Right renal pelvis (tissue), 4 donors: Measurements from ENCODE around the gene CLIP1. TPM values are rescaled to one million over a fixed set of nuclear protein-coding genes. Genes with fewer than 3 reads are reported as not detected.
"Not testable (repeated sequence)": the region's sequence is repeated elsewhere in the genome, so short reads cannot be mapped to it uniquely, and the experiment has no call there.

ENCODE experiments used
- DNase-seq, 4 donors: peaks; one replicate each; pipeline ENCODE4 v3.0.0-alpha.2; 2013; ENCODE audit warnings: low read depth in 4 of 4, low spot score in 3 of 4, missing footprints in 1 of 4
- polyA plus RNA-seq, 4 donors: library from polyadenylated mRNA; unstranded; fragments of 120-200 nt; gene quantifications; one replicate each; pipeline ENCODE4 v1.2.1, GENCODE V29; 2013; ENCODE audit not compliant: insufficient read length in 4 of 4

The CLIP1 gene
- polyA plus RNA-seq, 4 donors = 33.6 to 42.5 (median 39.6) TPM

DNA sequence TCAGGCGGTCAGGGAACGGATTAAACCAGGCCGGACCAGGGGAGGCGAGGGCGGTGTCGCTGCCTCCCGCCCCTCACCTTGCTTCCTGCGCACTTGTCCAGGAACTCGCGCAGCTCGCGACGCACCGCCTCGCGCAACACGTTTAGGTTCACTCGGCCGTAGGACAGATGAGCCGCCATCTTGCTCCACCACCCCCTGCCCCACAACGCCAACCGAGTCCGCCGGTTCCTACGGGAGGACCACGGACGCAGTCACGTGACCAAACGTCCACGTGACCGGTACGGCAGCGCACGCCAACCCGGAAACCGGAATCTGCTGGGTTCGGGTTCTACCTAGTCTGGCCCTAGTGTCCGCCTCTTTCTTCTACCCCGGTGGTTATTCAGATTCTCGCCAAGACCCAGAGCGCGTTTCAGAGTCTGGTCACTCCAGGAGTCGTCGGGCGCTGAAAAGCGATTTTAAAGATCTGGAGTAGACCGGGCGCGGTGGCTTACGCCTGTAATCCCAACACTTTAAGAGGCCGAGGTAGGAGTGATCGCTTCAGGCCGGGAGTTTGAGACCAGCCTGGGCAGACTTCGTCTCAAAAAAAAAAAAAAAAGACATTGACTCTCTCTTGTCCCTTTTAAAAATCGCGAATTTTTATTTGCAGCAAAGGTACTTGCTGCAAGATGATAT lies 156.1 kb downstream of the CLIP1 start, which contains the start of gene VPS33A:
TSS of gene VPS33A (minus strand) at position 265 of the 672 bp plus-strand sequence. CDS start at position 179, 86 bp downstream.
- DNase-seq = peak; percentile 95 to 100 (median 96)

DNA sequence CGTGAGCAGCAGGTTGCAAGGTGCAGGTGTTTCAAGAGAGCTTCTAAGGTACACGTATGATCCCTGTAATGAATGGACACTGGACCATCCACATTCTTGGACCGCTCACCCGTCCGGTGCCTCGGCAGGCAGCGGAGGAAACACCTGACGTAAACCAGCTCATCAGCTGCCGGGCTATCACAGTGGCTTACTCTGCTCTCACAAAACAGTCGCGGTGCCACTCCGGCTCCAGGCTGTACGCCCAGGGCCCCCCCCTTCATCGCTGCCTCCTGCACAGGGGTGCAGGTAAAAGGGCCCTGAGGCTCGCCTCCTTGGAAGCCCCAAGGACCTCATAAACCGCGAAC lies 156.6 kb downstream of the CLIP1 start:
- no peak for DNase-seq

DNA sequence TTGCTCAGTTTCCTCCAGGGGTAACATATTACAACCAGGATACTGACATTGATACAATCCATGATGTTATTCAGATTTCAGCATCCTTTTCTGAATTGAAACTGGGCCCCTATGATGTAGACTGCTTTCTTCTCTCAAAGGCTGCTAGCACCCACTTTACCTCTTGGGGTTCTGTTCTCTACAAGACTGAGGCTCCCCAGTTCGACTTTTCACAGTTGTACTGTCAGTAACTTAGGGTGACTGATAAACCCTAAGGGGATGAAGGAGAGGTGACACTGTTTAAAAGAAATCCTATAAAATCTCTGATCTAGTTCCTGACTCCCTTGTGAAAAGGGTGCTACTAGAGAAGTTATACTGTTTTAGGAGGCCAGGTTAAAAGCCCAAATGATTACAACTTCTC lies 157.0 kb downstream of the CLIP1 start:
- DNase-seq = no peak

DNA sequence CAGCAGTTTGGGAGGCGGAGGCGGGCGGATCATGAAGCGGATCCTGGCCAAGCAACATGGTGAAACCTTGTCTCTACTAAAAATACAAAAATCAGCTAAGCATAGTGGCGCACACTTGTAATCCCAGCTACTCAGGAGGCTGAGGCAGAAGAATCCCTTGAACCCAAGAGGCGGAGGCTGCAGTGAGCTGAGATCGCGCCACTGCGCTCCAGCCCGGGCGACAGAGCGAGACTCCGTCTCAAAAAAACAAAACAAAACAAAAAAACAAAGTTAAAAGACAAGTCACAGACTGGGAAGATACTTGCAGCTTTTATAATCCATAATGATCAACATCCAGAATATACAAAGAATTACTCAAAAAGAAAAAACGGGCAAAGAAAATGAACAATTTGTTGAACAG lies 161.7 kb downstream of the CLIP1 start:
- DNase-seq = not testable (repeated sequence)

DNA sequence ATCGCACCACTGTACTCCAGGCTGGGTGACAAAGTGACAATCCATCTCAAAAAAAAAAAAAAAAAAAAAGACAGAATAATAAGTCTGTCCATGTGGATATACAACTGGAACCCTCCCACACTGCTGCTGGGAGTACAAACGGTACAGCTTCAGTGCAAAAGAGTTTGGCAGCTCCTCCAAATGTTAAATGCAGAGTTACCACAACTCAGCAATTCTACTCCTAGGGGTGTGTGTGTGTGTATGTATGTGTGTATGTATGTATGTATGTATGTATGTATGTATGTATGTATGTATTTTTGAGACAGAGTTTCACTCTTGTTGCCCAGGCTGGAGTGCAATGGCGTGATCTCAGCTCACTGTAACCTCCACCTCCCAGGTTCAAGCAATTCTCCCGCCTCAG lies 163.5 kb downstream of the CLIP1 start:
- not testable (repeated sequence) for DNase-seq

DNA sequence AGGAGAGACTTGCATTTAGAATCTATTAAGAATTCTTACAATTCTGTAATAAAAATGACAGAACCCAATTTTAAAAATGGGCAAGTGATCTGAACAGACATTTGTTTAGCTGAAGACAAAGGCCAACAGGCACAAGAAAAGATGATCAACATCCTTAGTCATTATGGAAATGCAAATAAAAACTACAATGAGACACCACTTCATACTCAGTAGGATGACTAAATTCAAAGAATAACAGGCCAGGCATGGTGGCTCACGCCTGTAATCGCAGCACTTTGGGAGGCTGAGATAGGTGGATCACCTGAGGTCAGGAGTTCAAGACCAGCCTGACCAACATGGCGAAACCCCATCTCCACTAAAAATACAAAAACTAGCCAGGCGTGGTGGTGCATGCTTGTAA lies 164.0 kb downstream of the CLIP1 start:
- not testable (repeated sequence) for DNase-seq

DNA sequence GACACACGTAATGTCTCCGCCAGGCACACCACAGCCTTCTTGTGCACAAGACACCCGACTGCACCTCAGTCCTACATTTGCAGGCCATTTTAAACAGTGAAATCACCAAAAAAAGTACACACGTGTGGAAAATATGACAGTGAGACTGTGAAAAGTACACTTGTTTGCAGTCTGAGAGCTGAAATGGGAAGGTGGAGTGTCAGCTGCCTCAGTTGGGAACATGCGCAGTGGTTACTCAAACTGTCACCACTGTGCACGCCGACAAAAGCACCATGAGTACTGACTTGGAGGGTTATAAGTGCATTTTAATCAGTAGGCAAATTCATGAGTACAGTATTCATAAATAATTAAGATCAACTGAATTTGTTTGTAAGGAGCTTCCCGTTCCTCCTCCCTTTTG lies 171.9 kb downstream of the CLIP1 start:
- no peak for DNase-seq

DNA sequence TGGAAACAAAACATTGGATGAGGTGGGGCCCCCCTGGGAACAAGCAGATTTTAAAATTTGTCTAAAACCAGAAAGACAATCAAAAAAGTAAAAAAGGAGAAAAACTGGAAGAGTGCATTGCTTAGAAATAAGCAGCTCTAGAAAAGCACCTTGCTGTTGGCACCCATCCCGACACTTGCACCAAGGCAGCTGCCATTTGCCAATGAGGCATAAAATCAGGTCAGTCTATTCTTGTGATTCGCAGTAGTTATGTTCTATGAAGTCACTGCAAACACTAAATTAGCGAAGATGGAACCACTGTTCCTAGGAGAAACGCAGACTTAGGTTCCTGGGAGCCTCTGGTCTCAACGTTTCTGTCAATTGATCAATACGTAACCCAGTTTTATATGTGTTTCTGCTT lies 172.4 kb downstream of the CLIP1 start:
- DNase-seq = no peak

DNA sequence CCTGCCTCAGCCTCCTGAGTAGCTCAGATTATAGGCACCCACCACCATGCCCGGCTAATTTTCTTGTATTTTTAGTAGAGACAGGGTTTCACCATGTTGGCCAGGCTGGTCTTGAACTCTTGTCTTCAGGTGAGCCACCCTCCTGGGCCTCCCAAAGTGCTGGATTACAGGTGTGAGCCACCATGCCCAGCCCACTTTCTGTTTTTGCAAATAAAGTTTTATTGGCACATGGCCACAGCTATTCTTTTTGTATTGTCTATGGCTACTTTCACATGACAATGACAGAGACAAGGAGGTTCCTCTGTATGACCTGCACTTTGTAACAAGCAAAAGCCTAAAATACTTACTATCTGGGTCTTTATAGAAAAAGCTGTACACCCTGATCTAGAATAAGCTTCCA lies 176.9 kb downstream of the CLIP1 start:
- no peak for DNase-seq

DNA sequence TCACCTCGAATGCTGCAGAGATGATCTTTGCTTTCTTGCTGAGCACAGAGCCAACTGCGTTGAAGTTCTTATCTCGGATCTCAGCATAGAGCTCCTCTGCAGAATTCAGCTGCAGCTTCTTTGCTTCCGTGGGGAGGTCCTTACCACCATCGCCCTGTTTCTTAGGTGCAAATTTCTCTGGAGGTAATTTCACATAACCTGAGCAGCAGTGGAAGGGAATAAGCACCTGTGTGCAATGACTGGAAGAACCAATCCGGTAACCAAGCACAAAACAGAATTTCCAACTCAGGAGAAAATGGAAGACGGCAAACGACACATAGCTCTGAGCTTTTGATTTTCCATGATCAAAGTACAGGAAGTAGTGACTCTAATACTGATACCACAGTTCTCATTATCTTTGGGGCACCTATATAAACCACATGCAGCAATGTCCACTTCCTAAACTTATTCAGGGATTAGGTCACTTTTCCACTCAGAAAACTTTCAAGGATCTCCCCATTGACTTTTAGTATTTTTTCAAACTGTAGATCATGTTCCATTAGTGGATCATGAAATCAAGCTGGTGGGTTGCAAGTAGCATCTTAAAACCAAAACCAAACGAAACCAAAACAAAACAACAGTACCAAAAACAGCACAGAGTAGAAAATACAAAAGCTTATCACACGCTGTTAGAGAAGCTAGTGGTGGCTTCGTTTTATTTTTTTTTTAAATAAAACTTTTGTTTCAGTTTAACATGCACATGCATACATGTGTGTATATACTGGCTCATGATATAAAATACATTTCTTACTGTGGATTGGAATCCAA lies 177.7 kb downstream of the CLIP1 start:
- DNase-seq = no peak

DNA sequence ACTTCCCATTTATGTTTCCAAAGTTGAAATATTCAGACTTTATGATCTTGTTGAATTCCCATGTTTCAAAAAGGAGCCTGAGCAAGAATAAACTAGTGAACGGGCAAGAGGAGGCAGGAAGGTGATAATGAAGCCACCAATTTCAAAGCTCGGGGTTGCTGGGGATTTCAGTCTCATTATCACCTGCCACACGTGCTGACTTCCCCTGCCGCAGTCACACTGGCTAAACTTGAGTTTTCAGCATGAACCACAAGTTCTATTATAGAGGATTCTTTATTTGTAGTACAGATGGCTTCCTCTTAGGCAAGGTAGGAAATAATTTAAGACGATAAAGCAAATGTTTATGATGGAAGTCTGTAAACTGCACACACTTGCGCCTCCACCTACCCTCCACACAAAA lies 178.5 kb downstream of the CLIP1 start:
- DNase-seq = no peak

DNA sequence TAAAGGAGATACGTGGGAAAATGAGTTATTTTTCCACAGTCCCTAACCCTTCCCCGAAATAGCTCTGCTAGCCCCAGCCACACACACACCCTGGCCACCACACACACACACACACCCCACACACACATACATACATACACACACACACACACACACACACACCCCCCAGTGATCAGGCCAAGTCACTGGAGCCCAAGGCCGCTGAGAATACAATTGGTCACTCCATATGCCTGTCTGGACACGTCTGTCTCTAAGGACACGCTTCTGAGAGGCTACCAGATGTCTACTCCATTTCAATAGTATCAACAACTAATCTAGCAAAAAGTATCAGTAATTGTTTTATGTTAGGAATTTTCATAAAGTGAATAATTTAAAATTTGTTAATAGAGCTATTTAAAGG lies 183.6 kb downstream of the CLIP1 start:
- DNase-seq = no peak

DNA sequence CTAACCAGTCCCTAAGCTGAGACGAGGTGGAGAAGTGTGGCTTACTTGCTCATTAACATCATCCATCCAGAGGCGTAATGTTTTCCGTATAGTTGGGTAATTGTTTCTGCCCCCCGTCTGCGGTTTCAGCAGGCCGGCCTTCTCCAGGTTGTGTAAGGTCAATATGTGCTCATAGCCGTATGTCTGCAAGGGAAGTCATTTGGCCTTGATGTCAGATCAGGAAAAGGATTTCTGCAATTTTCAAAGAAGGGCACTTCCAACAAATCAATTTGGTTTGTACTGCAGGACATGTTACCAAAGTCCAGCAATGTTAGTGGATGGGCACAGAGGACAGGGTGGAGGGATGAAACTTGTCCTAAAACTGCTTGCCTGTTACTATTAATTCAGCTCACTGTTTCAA lies 186.7 kb downstream of the CLIP1 start:
- no peak for DNase-seq

DNA sequence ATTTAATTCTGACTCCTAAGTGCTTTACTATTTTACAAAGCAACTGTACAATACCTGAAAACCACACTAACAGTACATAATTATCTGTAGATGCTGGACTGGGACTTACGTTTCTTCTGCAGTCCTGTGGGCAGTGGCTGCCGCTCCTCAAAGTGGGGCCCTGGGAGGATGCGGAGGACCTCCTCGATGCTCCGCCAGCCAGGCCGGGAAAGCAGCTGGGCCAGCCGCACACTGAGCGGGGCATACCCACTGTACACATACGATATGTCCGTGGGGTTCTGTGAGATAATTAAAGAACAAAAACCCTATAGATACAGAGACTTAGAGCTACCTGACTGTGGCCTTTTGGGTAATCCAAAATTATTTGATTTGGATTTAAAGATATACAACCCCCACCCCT lies 189.8 kb downstream of the CLIP1 start:
- DNase-seq = no peak

DNA sequence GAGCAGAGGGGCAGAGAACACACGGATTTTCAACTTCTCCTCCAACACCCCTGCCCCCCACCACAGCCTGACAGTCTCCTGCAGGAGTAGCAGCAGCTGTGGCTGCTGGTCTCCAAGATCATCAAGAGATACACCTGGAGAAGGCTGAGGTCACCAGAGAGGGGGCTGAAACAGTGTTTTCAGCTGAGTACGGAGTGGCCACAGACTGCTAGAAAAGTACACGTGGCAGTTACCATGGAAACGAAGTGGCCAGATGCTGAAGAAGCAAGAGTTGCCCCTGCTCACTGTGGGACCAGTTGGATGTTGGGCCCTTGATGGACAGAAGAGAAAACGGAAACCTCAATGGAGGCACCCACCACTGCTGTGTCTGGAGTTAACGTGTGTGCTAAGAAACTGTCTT lies 191.7 kb downstream of the CLIP1 start:
- DNase-seq = no peak

DNA sequence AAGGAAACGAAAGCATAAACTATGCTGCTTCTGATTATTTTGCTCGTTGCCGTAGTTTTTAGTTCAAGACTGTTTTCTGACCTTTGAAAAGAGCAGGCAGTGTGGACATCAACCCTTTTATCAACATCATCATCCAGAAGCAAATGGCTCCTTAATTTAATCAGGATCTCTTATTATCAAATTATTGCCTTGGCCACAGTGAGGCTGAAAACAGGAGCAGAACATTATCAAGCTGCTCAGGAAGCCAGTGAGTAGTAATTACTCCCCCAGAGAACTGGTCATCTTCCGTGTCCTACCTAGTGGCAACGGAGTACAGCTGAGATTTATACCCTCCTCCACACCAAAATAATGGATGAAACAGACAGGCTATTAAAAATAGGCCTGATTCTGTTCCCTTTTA lies 194.4 kb downstream of the CLIP1 start:
- DNase-seq = no peak

DNA sequence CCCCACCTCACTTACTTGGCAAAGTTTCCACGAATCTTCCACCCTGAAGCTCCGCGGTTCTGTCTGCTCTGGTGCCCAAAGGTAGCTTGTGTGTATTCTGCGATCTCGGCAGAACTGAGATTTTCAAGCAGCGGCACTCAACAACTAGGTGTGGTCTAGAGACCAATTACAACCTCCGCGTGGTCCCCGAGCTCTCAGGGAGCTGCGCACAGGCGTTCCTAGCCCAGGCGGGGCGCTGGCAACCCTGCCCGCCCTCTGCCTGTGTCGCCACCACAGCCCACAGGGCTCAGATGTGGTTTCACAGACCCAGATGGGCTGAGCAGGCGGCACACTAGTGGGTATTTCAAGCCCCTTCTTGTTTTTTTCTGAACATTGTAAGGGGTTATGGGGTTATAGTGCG lies 195.1 kb downstream of the CLIP1 start:
- DNase-seq = no peak

DNA sequence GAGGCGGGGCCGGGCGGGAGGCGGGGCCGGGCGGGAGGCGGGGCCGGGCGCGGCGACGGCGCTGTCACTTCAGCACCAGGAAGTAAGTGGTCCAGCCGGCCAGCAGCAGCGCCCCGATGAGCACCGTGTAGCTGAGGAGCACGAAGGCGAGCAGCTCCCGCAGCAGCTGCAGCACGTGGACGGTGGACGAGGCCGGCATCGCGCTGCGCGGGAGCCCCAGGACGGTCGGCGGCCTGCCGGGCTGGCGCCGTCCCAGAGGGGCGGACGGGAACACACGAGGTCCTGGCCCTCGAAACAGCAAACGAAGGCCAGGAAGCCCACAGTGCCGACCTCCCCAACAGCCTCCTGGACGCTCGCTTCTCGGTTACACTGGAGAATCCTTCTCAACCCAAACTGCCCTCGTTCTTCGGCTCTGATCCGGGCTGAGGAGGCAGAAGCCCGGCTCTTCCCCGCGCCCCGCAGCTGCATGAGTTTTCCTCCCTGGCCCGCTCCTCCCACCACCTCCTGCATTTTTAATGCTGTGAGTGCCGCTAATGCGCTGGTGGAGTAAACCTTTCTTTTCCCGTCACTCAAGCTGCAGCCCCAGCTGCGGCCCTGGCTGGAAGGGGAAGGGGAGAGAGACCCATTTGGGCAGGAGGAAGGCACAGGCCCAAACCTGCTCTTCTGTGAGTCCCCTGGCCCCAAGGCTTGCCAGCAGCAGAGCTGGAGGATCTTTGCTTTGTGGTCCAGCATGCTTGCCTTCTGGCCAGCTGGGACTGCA lies 195.9 kb downstream of the CLIP1 start:
- no peak for DNase-seq

DNA sequence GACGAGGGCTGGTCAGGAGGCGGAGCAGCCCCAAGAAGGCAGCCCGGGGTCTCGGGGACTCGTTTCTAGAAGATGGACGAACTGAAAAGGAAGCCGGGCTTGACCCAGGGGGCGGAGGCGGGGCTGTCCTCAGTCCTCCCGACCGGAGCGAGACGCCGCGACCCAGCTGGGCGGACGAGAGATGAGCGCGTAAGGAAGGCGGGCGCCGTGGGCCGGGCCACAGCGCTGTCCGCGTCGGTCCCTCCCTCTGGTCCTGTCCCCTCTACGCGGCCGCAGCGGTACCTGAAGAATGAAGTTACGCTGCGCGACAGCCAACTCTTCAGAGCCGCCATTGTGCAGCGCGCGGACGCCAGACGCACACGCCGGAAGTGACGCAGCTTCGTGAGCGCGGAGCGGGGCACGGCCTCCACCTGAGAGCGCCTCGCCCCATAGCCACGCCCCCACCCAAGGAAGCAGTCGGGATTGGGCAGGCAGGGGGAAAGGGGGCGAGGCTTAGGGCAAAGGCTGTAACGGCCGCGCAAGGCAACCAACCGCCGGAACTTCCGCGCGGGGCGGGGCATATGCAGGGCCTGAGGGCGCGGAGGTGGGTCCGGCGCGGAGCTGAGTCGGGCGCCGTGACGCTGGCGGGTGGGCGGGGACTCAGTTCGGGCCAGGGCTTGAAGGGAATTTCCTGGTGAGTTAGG lies 196.6 kb downstream of the CLIP1 start, which contains the start of gene DIABLO:
TSS of gene DIABLO (minus strand) at position 370 of the 683 bp plus-strand sequence. CDS start at position 332, 38 bp downstream.
- DNase-seq = peak; percentile 98 to 99 (median 99)
